Measurements from ENCODE around the gene EPN1.

EPN1 gene

GRCh38 chr19:55702131-55702627 is 27.2 kb downstream of the EPN1 start:
- TF ChIP-seq YY1 (IDR thresholded peaks at IDR 0.05; ENCODE audit: low read depth) (no peak), RAD21 (IDR thresholded peaks at IDR 0.05; ENCODE audit: low read depth) (no peak), CEBPB (IDR thresholded peaks at IDR 0.05) (no peak)

- no peak for TF ChIP-seq TCF12 (IDR thresholded peaks at IDR 0.05; ENCODE audit: low read depth)
Observed at GRCh38 chr19:55703790-55704215, 28.8 kb downstream of the EPN1 start.

- TF ChIP-seq RAD21 (IDR thresholded peaks at IDR 0.05; ENCODE audit: low read depth) (0 out of 2 replicates have a peak, but pooled peaks have one; percentile 7), MAX (IDR thresholded peaks at IDR 0.05) (no peak)
Observed at GRCh38 chr19:55704494-55705245, 29.6 kb downstream of the EPN1 start.

- TF ChIP-seq ZBTB7A (IDR thresholded peaks at IDR 0.05; ENCODE audit: low read depth) = no peak
- no peak for TF ChIP-seq TCF12 (IDR thresholded peaks at IDR 0.05; ENCODE audit: low read depth)
- TF ChIP-seq EGR1 (IDR thresholded peaks at IDR 0.05) = no peak
- no peak for TF ChIP-seq FOXM1 (IDR thresholded peaks at IDR 0.05; ENCODE audit: borderline replicate concordance, low read depth)
- no peak for TF ChIP-seq NFIC (IDR thresholded peaks at IDR 0.05)
- no peak for TF ChIP-seq YY1 (IDR thresholded peaks at IDR 0.05; ENCODE audit: low read depth)
- TF ChIP-seq RAD21 (IDR thresholded peaks at IDR 0.05; ENCODE audit: low read depth) = no peak
- no peak for TF ChIP-seq TEAD4 (IDR thresholded peaks at IDR 0.05)
- no peak for TF ChIP-seq USF1 (IDR thresholded peaks at IDR 0.05)
- no peak for TF ChIP-seq REST (IDR thresholded peaks at IDR 0.05; ENCODE audit: low read depth)
- TF ChIP-seq MAX (IDR thresholded peaks at IDR 0.05) = no peak
Observed at GRCh38 chr19:55705972-55706371, 30.9 kb downstream of the EPN1 start.

- TF ChIP-seq TCF12 (IDR thresholded peaks at IDR 0.05; ENCODE audit: low read depth) = no peak
- no peak for TF ChIP-seq REST (IDR thresholded peaks at IDR 0.05; ENCODE audit: low read depth)
- TF ChIP-seq MAX (IDR thresholded peaks at IDR 0.05) = no peak
- no peak for TF ChIP-seq EGR1 (IDR thresholded peaks at IDR 0.05)
- TF ChIP-seq USF1 (IDR thresholded peaks at IDR 0.05) = no peak
- no peak for TF ChIP-seq TEAD4 (IDR thresholded peaks at IDR 0.05)
- no peak for TF ChIP-seq NFIC (IDR thresholded peaks at IDR 0.05)
- no peak for TF ChIP-seq CREB1 (IDR thresholded peaks at IDR 0.05; ENCODE audit: low read depth)
- no peak for TF ChIP-seq CEBPB (IDR thresholded peaks at IDR 0.05)
- no peak for TF ChIP-seq YY1 (IDR thresholded peaks at IDR 0.05; ENCODE audit: low read depth)
- no peak for TF ChIP-seq EP300 (IDR thresholded peaks at IDR 0.05; ENCODE audit: borderline replicate concordance)
- no peak for TF ChIP-seq RAD21 (IDR thresholded peaks at IDR 0.05; ENCODE audit: low read depth)
- no peak for TF ChIP-seq FOXM1 (IDR thresholded peaks at IDR 0.05; ENCODE audit: borderline replicate concordance, low read depth)
- no peak for TF ChIP-seq TAF1 (IDR thresholded peaks at IDR 0.05; ENCODE audit: low read depth)
- TF ChIP-seq ZBTB7A (IDR thresholded peaks at IDR 0.05; ENCODE audit: low read depth) = no peak
Observed at GRCh38 chr19:55711719-55712118, 36.7 kb downstream of the EPN1 start.

GRCh38 chr19:55712804-55713631 is 38.0 kb downstream of the EPN1 start:
- no peak for TF ChIP-seq TCF12 (IDR thresholded peaks at IDR 0.05; ENCODE audit: low read depth)
- TF ChIP-seq YY1 (IDR thresholded peaks at IDR 0.05; ENCODE audit: low read depth) = no peak
- TF ChIP-seq CREB1 (IDR thresholded peaks at IDR 0.05; ENCODE audit: low read depth) = no peak
- no peak for TF ChIP-seq NFIC (IDR thresholded peaks at IDR 0.05)
- no peak for TF ChIP-seq REST (IDR thresholded peaks at IDR 0.05; ENCODE audit: low read depth)
- TF ChIP-seq CEBPB (IDR thresholded peaks at IDR 0.05) = no peak
- no peak for TF ChIP-seq EP300 (IDR thresholded peaks at IDR 0.05; ENCODE audit: borderline replicate concordance)
- TF ChIP-seq ZBTB7A (IDR thresholded peaks at IDR 0.05; ENCODE audit: low read depth) = no peak
- no peak for TF ChIP-seq TAF1 (IDR thresholded peaks at IDR 0.05; ENCODE audit: low read depth)
- TF ChIP-seq EGR1 (IDR thresholded peaks at IDR 0.05) = no peak
- TF ChIP-seq FOXM1 (IDR thresholded peaks at IDR 0.05; ENCODE audit: borderline replicate concordance, low read depth) = no peak
- no peak for TF ChIP-seq RAD21 (IDR thresholded peaks at IDR 0.05; ENCODE audit: low read depth)
- TF ChIP-seq MAX (IDR thresholded peaks at IDR 0.05) = no peak
- TF ChIP-seq TEAD4 (IDR thresholded peaks at IDR 0.05) = no peak
- no peak for TF ChIP-seq USF1 (IDR thresholded peaks at IDR 0.05)

Measured in Ishikawa (cell line).